Raji (cell line): ENCODE results near the gene USP37.

Source experiments
- POLR2A ChIP-seq: IDR thresholded peaks from 2 replicates; pipeline ENCODE4 v1.6.1; 2011; ENCODE audit warnings: low read depth, low read length, control low read depth; ENCODE audit not compliant: insufficient read depth

Gene USP37

GRCh38 chr2:218569038-218569431, 884 bp upstream of the USP37 start:
- TF ChIP-seq POLR2A: no peak

GRCh38 chr2:218567797-218568189, 358 bp downstream of the USP37 start:
- TF ChIP-seq POLR2A: no peak

DNA sequence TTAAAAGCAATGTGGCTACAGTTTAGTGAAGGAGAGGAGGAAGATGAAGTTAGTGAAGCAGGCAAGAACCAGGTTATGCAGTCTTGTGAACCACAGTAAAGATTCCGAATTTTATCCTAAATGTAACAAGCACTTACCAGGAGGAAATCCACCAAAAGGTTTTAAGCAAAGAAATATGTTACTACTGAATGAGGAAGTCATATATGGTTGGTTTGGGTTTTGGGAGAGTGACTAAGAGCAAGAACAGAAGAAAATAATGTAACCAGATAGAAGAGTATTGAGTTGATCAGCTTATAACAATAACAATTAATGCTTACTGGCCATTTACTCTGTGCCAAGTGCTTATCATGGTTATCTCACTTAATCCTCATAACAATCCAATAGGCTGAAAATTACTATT, 1.9 kb downstream of the USP37 start:
- no peak for TF ChIP-seq POLR2A

DNA sequence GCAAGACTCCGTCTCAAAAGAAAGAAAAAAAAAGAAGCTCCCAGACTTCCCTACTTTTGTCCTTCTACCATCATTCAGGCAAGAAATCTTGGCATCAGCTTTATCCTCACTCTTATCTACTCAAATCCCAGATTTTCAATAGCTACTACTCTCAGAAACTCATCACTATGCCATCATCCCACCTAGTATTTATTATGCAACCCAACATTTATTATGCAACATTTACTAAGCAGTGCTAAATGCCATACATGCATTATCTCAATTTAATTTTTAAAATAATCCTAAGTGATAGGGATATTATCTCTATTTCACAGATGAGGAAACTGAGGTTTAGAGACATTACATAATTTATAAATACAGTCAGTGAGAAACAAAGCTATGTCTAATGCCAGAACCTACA, 4.1 kb downstream of the USP37 start:
- no peak for TF ChIP-seq POLR2A

DNA sequence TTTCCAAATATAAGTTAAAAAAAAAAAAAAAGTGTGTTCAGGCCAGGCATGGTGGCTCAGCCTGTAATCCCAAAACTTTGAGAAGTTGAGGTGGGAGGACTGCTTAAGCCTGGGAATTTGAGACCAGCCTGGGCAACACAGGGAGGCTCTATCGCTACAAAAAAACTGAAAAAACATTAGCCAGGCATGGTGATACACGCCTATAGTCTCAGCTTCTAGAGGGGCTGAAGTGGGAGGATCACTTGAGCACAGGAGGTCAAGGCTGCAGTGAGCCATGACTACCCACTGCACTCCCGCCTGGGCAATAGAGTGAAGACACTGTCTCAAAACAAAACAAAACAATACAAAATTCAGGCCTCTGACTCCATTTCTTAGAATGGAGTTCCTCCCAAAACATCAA, 9.2 kb downstream of the USP37 start:
- TF ChIP-seq POLR2A: no peak

DNA sequence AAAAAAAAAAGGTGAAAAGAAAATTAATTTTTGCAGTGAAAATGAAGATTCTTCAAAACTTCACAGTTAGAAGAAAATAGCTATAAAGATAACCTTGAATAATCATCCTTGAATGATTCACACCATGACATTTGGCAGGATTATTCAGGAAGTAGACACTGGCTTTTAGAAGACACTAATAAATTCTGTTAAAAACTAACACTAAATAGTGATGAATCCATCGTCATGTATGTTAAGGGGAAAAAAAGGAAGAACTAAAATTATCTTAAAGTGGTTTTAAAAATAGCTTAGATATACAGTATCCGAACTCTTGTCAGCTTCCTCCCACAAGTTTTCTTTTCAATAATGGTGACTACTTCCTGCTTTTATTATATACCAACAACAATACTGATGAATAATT, 10.2 kb downstream of the USP37 start:
- TF ChIP-seq POLR2A: no peak

DNA sequence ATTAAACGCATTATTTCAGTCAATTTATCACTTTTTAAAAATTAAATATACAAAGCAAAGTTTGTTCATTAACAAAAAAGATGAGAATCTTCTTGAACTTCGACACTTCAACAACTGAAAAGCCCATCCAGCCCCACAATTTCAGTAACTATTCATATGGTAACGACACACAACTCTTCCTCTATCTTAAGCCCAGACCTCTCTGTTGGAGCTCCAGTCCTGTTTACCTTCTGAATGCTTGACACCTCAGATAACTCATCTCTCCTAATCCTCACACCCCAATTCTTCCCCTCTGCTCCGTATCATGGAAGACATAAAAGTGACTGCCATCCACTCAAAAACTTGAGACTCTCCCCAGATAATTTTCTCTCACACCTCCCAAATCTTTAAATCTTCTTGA, 12.6 kb downstream of the USP37 start:
- no peak for TF ChIP-seq POLR2A

DNA sequence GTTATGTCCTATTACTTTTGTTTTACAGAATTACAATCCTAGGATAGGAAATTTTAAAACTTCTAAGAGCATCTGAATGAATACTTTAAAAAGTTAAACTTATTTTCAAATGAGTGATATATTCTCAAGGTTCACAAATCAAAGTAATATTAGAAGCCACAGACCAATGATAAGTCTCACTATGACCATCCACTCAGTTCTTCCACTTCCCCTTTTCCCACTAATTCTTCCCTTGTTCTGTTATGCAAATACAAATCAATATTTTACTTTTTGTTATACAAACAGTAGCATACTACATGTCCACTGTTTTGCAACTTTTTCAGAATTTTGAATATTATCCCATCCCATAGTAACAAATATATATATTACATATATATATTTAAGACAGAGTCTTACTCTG, 20.2 kb downstream of the USP37 start:
- TF ChIP-seq POLR2A: no peak

DNA sequence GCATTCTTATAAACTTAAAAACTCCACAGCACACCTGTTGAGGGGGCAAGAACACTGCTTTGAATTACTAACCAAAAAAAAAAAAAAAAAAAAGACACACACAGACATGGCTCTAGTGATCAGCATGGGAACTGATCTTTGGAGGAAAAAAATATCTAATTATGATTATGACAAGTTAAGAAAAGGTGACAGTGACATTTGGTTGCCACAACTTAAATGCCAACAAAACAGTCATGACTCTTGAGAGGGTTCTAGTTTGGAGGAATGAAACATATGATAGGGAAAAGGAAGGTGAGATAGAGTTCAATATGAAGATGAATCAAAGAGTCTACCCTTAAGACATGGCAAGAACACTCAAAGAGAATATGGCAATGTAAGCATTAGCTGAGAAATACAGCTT, 20.6 kb downstream of the USP37 start:
- no peak for TF ChIP-seq POLR2A

GRCh38 chr2:218546012-218546411, 22.1 kb downstream of the USP37 start:
- TF ChIP-seq POLR2A: no peak

GRCh38 chr2:218540015-218540414, 28.1 kb downstream of the USP37 start:
- TF ChIP-seq POLR2A: no peak

- TF ChIP-seq POLR2A: no peak
Measured at GRCh38 chr2:218536804-218537494, 31.2 kb downstream of the USP37 start.

DNA sequence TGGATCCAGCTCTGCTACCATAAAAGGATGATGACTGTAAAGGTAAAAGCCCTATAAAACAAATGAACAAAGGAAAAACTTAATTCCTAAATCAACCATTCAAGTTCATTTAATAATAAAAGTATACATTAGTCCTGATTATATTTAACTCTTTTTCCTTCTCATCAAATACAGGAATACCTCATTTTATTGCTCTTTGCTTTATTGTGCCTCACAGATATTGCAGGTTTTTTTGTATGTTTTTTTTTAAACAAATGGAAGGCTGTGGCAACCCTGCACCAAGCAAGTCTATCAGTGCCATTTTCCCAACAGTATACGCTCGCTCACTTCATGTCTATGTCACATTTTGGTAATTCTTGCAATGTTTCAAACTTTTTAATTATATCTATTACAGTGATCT, 38.2 kb downstream of the USP37 start:
- no peak for TF ChIP-seq POLR2A

DNA sequence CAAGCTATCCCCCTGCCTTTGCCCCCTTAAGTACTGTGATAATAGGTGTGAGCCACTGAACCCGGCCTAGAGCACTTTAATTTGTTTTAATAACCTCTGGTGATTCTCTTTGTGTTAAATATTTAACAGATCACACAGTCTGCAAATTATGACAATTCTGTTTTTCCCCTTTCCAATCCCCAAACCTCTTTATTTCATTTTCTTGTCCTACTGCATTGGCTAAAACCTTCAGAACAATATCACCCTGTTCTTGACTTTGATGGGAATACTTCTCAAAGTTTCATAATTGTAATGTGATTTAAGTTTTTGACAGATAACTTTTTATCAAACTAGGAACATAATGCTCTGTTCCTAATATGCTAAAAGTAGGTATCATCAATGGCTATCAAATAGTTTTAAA, 44.5 kb downstream of the USP37 start:
- TF ChIP-seq POLR2A: no peak

DNA sequence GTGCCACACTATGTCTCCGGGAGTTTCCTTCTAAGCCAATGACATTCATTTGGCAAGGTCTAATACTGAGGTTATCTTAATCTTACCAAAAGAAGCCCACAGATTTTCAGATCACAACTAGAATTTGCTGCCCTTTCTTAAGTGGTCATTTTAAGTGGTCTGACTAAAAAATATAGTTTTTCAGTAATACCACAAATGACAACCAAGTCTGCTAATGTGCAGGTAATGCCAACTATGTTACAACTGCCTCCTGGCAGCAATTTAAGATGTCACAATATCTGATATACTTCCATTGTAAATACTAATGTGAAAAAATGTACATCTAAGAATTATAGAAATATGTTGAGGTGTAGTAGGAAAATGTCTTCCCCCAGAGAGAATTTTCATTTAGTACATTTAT, 49.3 kb downstream of the USP37 start:
- TF ChIP-seq POLR2A: no peak

- TF ChIP-seq POLR2A: no peak
Measured at GRCh38 chr2:218517434-218518206, 50.5 kb downstream of the USP37 start.

GRCh38 chr2:218516614-218517013, 51.5 kb downstream of the USP37 start:
- no peak for TF ChIP-seq POLR2A
